H1 (cell line): Measurements from ENCODE around the gene LMBR1. TPM values are rescaled to one million over a fixed set of nuclear protein-coding genes. Genes with fewer than 3 reads are reported as not detected.

Experiments used
- CBX5 ChIP-seq: fragments of 300-800, 300-1000 bp; sonication (generic); IDR thresholded peaks from 2 replicates; pipeline ENCODE4 v1.7.1; 2016; ENCODE audit warnings: antibody characterized with exemption, low read length, low read depth
- HDAC6 ChIP-seq: IDR thresholded peaks from one replicate; pipeline ENCODE4 v1.7.1; 2012; ENCODE audit warnings: low read depth, mild to moderate bottlenecking, inconsistent platforms, low read length, moderate library complexity
- KDM5A ChIP-seq: fragments of 200-600 bp; IDR thresholded peaks from 2 replicates; pipeline ENCODE4 v1.7.1; 2012; ENCODE audit warnings: mild to moderate bottlenecking, low read length, inconsistent platforms, mixed read lengths
- PHF8 ChIP-seq: fragments of 200-600 bp; sonication (generic); conservative IDR thresholded peaks from 2 replicates; pipeline ENCODE4 v1.7.1; 2012; ENCODE audit warnings: low read depth, mild to moderate bottlenecking, inconsistent platforms, low read length, moderate library complexity
- RAD21 ChIP-seq, 2 experiments: IDR thresholded peaks in 1 of 2; conservative IDR thresholded peaks in 1 of 2; 2 replicates each; pipeline ENCODE4 v1.6.1; 2011; ENCODE audit warnings: low read depth in 2 of 2, low read length in 2 of 2, improper control_type of control experiment in 1 of 2, inconsistent platforms in 1 of 2, mild to moderate bottlenecking in 1 of 2, moderate library complexity in 1 of 2
- RBBP5 ChIP-seq: IDR thresholded peaks from 2 replicates; pipeline ENCODE4 v1.7.1; 2012; ENCODE audit warnings: low read depth, mild to moderate bottlenecking, inconsistent platforms, low read length, moderate library complexity, borderline replicate concordance
- SP4 ChIP-seq: IDR thresholded peaks from 2 replicates; pipeline ENCODE4 v1.6.1; 2012; ENCODE audit warnings: low read length, inconsistent platforms
- SRF ChIP-seq: IDR thresholded peaks from 2 replicates; pipeline ENCODE4 v1.6.1; 2011; ENCODE audit warnings: mild to moderate bottlenecking, low read depth, low read length, moderate library complexity
- TAF7 ChIP-seq: optimal IDR thresholded peaks from 2 replicates; pipeline ENCODE3; 2011; ENCODE audit warnings: low read depth, mild to moderate bottlenecking, inconsistent platforms, low read length, moderate library complexity, borderline replicate concordance
- ZNF274 ChIP-seq: IDR thresholded peaks from 2 replicates; pipeline ENCODE4 v1.7.0; 2012; ENCODE audit warnings: low read length, borderline replicate concordance; ENCODE audit errors: extremely low read depth
- polyA plus RNA-seq, 7 experiments: library from polyadenylated mRNA; depleted of rRNA in 3 of 7; stranded (reverse) in 5 of 7; unstranded in 2 of 7; fragments of >200 nt in 5 of 7; fragments of 200-250 nt in 2 of 7; gene quantifications; 1 replicate in 5 of 7; 2 replicates in 1 of 7; 4 replicates in 1 of 7; pipeline versions ENCODE4 v1.2.1 to v1.2.3, GENCODE V29; 2011 to 2013; ENCODE audit warnings: missing spikeins in 2 of 7, mixed read lengths in 2 of 7
- total RNA-seq: library from RNA; stranded (reverse); fragmentation: NEBNext Ultra II Directional; extraction: Animal tissue kit (Norgen Biotek cat#: 25700); gene quantifications from 2 replicates; pipeline ENCODE4 v1.2.1, GENCODE V29; 2021

Gene LMBR1
- total and polyA plus RNA-seq, 2 of the 8 experiments (the other 6 are each of a cell fraction or from before 2014, with no cell fraction given): 15.1 to 70.4 TPM

DNA sequence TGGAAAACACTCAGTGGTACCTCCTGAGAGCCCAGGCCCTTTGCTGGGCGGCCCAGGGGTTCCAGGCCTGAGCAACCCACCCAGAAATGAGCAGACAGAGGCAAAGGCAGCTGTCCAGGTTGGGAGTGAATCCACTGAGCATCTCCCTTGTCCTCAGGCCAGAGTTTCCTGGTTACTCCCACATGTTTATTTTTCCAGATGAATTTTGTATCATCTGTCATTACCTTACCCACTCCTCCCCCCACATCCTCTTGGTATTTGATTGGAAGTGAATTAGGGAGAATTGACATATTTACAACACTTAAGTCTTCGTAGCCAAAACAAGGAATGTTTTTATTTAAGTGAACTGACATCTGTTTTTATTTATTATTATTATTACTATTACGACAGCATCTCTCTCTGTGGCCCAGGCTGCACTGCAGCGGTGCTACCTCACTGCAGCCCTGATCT lies 13.2 kb upstream of the LMBR1 start (continued):
- no peak for TF ChIP-seq HDAC6
- no peak for TF ChIP-seq ZNF274
- TF ChIP-seq RAD21 (IDR thresholded peaks at IDR 0.05 in 1 of 2, conservative IDR thresholded peaks at IDR 0.05 in 1 of 2; ENCODE audit: low read depth in 2 of 2, low read length in 2 of 2): no peak
- no peak for TF ChIP-seq RBBP5
- TF ChIP-seq SRF: no peak
- no peak for TF ChIP-seq KDM5A
- TF ChIP-seq CBX5: no peak
- TF ChIP-seq TAF7: no peak
- TF ChIP-seq PHF8: no peak
- TF ChIP-seq SP4: no peak
- TF ChIP-seq, all 59 proteins: peak for 0
